RWPE2 (cell line): ENCODE results near the gene SYNPO2L.

Experiments
- ATAC-seq: fragments of 200-7000 bp; cut with Tn5 transposase; 3 replicates; pipeline ENCODE4 v1.9.1; 2021; ENCODE audit warnings: low read depth
- DNase-seq: peaks from one replicate; pipeline ENCODE4 v3.0.0-alpha.2; 2020; ENCODE audit warnings: low spot score
- H3K27ac ChIP-seq: fragments of 450-650 bp; 2 replicates; pipeline ENCODE4 v1.5.1; 2017; ENCODE audit warnings: mild to moderate bottlenecking; ENCODE audit not compliant: poor library complexity, severe bottlenecking
- H3K27me3 ChIP-seq: fragments of 250-450 bp; sonication (Bioruptor Pico); 2 replicates; pipeline ENCODE4 v1.5.1; 2021; ENCODE audit warnings: mild to moderate bottlenecking, moderate library complexity; ENCODE audit not compliant: insufficient read depth, poor library complexity, severe bottlenecking
- H3K36me3 ChIP-seq: fragments of 250-450 bp; sonication (Bioruptor Pico); 2 replicates; pipeline ENCODE4 v1.5.1; 2020; ENCODE audit warnings: low read depth, mild to moderate bottlenecking, moderate library complexity
- H3K4me1 ChIP-seq: fragments of 250-450 bp; sonication (Bioruptor Pico); 2 replicates; pipeline ENCODE4 v1.5.1; 2021; ENCODE audit warnings: mild to moderate bottlenecking, moderate library complexity; ENCODE audit not compliant: insufficient read depth, poor library complexity, severe bottlenecking
- H3K4me3 ChIP-seq: fragments of 250-450 bp; sonication (Bioruptor Pico); 2 replicates; pipeline ENCODE4 v1.5.1; 2021; ENCODE audit warnings: mild to moderate bottlenecking, moderate library complexity; ENCODE audit not compliant: severe bottlenecking
- H3K9me3 ChIP-seq: fragments of 250-450 bp; sonication (Bioruptor Pico); 2 replicates; pipeline ENCODE4 v1.5.1; 2021; ENCODE audit warnings: mild to moderate bottlenecking, moderate library complexity; ENCODE audit not compliant: severe bottlenecking
- TF ChIP-seq, protein P1 (sequence below): fragments of 450-650 bp; IDR thresholded peaks from one replicate; pipeline ENCODE4 v1.5.1; 2017; ENCODE audit warnings: mild to moderate bottlenecking, moderate library complexity; ENCODE audit not compliant: poor library complexity, severe bottlenecking

The SYNPO2L gene

DNA sequence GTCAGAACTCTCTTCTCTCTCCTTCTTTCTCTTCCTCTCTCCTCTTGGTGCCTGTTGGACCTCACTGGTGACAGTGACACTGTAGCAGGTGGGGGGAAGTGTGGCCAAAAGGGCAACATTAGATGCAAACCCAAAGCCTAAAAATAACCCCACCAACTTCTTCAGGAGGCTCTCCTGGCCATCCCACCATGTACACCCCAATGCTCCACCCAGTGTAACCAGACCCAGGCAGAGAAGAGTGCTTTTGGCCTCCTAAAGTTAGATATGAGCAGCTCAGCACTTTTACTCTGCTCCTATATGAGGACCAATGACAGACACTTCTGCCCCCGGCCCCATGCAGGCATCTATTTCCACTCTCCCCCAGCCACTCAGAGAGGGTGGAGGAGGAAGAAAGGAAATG is 20.0 kb downstream of the SYNPO2L start:
- Histone ChIP-seq H3K36me3 (no peaks in the 10 kb centered on the region), H3K27me3 (no peaks in the 10 kb centered on the region), H3K4me1 (no peaks in the 10 kb centered on the region), H3K27ac (no peak overlapping the region), H3K9me3 (no peaks in the 10 kb centered on the region), H3K4me3 (no peak overlapping the region)
- TF ChIP-seq, protein P1, sequence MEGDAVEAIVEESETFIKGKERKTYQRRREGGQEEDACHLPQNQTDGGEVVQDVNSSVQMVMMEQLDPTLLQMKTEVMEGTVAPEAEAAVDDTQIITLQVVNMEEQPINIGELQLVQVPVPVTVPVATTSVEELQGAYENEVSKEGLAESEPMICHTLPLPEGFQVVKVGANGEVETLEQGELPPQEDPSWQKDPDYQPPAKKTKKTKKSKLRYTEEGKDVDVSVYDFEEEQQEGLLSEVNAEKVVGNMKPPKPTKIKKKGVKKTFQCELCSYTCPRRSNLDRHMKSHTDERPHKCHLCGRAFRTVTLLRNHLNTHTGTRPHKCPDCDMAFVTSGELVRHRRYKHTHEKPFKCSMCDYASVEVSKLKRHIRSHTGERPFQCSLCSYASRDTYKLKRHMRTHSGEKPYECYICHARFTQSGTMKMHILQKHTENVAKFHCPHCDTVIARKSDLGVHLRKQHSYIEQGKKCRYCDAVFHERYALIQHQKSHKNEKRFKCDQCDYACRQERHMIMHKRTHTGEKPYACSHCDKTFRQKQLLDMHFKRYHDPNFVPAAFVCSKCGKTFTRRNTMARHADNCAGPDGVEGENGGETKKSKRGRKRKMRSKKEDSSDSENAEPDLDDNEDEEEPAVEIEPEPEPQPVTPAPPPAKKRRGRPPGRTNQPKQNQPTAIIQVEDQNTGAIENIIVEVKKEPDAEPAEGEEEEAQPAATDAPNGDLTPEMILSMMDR = no peak
- DNase-seq (no peak), ATAC-seq (no peak)

DNA sequence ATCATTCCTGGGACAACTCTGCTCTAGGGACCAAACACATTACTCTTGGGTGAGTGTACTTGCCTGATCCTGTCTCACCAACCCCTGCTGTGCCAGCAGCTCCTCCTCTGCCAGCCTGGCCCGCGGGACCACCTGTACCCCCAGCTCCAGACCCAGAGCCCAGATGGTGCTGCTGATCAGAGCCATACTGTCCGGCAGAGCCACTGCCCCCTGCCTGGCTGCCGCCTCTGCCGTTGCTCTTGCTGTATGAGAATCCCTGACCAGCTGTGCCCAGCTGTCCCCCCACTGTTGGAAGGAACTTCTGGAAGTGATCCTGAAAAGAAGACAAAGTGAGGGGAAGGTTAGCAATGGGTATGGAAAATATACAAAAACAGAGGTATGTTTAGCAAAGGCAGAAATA is 21.4 kb downstream of the SYNPO2L start:
- no peaks in the 10 kb centered on the region for H3K36me3 ChIP-seq
- TF ChIP-seq, protein P1 = no peak
- H3K27ac ChIP-seq = no peak overlapping the region
- no peak for DNase-seq
- H3K4me3 ChIP-seq = no peak overlapping the region
- no peaks in the 10 kb centered on the region for H3K9me3 ChIP-seq
- no peaks in the 10 kb centered on the region for H3K27me3 ChIP-seq
- no peak for ATAC-seq
- H3K4me1 ChIP-seq = no peaks in the 10 kb centered on the region

DNA sequence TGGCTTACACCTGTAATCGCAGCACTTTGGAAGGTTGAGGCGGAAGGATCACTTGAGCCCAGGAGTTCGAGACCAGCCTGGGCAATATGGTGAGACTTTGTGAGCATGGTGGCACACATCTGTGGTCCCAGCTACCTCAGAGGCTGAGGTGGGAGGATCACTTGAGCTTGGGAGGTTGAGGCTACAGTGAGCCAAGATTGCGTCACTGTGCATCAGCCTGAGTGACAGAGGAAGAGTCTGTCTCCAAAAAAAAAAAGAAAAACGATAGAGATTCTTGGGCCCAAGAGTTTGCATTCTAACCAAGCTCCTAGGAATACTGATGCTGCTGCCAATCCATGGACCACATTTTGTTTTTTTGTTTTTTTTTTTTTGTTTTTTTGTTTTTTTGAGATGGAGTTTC is 26.7 kb downstream of the SYNPO2L start:
- TF ChIP-seq, protein P1 = no peak
- DNase-seq (no peak), ATAC-seq (no peak)
- peaks cover 14% of the 10 kb centered on the region for H3K4me1 ChIP-seq
- no peaks in the 10 kb centered on the region for H3K27me3 ChIP-seq
- no peak overlapping the region for H3K27ac ChIP-seq
- no peaks in the 10 kb centered on the region; the same call in 1 of the 2 replicates for H3K36me3 ChIP-seq
- H3K9me3 ChIP-seq = no peaks in the 10 kb centered on the region
- H3K4me3 ChIP-seq = no peak overlapping the region

DNA sequence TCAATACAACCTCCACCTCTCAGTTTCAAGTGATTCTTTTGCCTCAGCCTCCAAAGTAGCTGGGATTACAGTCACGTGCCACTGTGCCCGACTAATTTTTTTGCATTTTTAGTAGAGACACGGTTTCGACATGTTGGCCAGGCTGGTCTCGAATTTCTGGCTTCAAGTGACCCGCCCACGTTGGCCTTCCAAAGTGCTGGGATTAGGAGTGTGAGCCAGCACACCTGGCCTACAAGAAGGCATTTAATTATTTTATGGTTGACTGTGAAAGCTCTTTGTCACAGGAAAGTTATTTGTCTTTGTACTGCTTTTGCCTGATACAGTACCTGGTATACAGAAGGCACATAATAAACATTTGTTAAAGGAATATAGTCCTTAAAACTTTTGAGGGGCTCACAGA is 27.4 kb downstream of the SYNPO2L start:
- ATAC-seq = no peak
- Histone ChIP-seq H3K9me3 (no peaks in the 10 kb centered on the region), H3K27ac (no peak overlapping the region), H3K4me3 (no peak overlapping the region), H3K27me3 (no peaks in the 10 kb centered on the region), H3K4me1 (peaks cover 14% of the 10 kb centered on the region), H3K36me3 (no peaks in the 10 kb centered on the region; the same call in 1 of the 2 replicates)
- TF ChIP-seq, protein P1 = no peak
- no peak for DNase-seq

DNA sequence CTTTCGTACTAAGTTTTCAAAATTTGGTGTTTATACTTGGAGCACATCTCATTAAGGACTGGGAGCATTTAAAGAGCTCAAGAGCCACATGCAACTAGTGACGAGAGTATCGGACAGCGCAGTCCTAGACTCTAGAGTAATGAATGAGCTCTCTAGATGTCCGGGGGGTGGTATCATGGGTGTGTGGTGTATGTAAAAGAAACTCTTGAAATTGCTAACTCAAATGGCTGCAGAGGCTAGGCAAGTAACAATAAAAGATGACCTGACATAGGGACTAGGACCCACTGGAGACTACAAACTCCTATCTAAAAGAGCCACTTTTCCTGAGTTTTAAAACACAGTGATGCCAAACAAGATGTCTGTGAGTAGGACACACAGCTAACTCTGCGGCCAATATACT is 28.5 kb downstream of the SYNPO2L start:
- no peak for ATAC-seq
- no peak for DNase-seq
- TF ChIP-seq, protein P1 = no peak
- no peak overlapping the region for H3K4me3 ChIP-seq
- no peaks in the 10 kb centered on the region for H3K27me3 ChIP-seq
- H3K9me3 ChIP-seq = no peaks in the 10 kb centered on the region
- H3K27ac ChIP-seq = no peak overlapping the region
- peaks cover 14% of the 10 kb centered on the region for H3K4me1 ChIP-seq
- H3K36me3 ChIP-seq = no peaks in the 10 kb centered on the region; the same call in 1 of the 2 replicates
